Tibial nerve (tissue), 4 donors: ENCODE measurements around the gene XCR1. TPM values are rescaled to one million over a fixed set of nuclear protein-coding genes. Genes with fewer than 3 reads are reported as not detected.

ENCODE experiments used
- DNase-seq, 2 donors: peaks; one replicate each; pipeline ENCODE4 v3.0.0-alpha.2; 2019; ENCODE audit warnings: low spot score in 2 of 2
- H3K27ac ChIP-seq, 4 donors: fragments of 200-600 bp; sonication (generic) in 3 of 4; one replicate each; pipeline ENCODE4 v1.5.1; 2017 to 2019; ENCODE audit warnings: mild to moderate bottlenecking in 1 of 4
- H3K27me3 ChIP-seq, 2 donors: fragments of 200-600 bp; sonication (generic) in 1 of 2; one replicate each; pipeline versions ENCODE4 v1.5.1 to v1.6.0; 2017 to 2019
- H3K36me3 ChIP-seq, 3 donors: fragments of 200-600 bp; sonication (generic); one replicate each; pipeline ENCODE4 v1.5.1; 2018 to 2019
- H3K4me1 ChIP-seq, 4 donors: fragments of 200-600 bp; sonication (generic) in 3 of 4; one replicate each; pipeline ENCODE4 v1.5.1; 2017 to 2019
- H3K4me3 ChIP-seq, 4 donors: fragments of 200-600 bp; sonication (generic) in 3 of 4; one replicate each; pipeline ENCODE4 v1.5.1; 2017 to 2019; ENCODE audit warnings: mild to moderate bottlenecking in 1 of 4, moderate library complexity in 1 of 4
- H3K9me3 ChIP-seq, 4 donors: fragments of 200-600 bp; sonication (generic) in 3 of 4; one replicate each; pipeline ENCODE4 v1.5.1; 2017 to 2019
- EP300 ChIP-seq, 2 donors: sonication (generic); formaldehyde crosslinking; IDR thresholded peaks; one replicate each; pipeline ENCODE4 v1.6.1; 2017; ENCODE audit warnings: antibody characterized with exemption in 2 of 2, mild to moderate bottlenecking in 1 of 2
- POLR2A ChIP-seq, 2 donors: fragments of 450-650 bp; IDR thresholded peaks; one replicate each; pipeline ENCODE4 v1.6.1; 2017; ENCODE audit warnings: antibody characterized with exemption in 2 of 2, mild to moderate bottlenecking in 2 of 2, moderate library complexity in 2 of 2
- WGBS, 2 donors: methylation state at CpG; one replicate each; pipeline ENCODE4 v1.1.5; 2018; 5-methylcytosine and 5-hydroxymethylcytosine counted together
- total RNA-seq, 4 donors: library from RNA; depleted of rRNA; stranded (reverse); fragments of >200 nt; gene quantifications; one replicate each; pipeline ENCODE4 v1.1.0, GENCODE V29; 2016
- TF ChIP-seq, protein P1 (sequence below), 5 experiments: fragments of 200-600 bp in 3 of 5; fragments of 450-650 bp in 2 of 5; sonication (generic) in 3 of 5; IDR thresholded peaks; one replicate each; pipeline ENCODE4 v1.5.1; 2016 to 2019; ENCODE audit warnings: antibody characterized with exemption in 5 of 5, mild to moderate bottlenecking in 3 of 5, moderate library complexity in 2 of 5

Gene XCR1
- total RNA-seq, 4 donors from 2014 or later: not detected

DNA sequence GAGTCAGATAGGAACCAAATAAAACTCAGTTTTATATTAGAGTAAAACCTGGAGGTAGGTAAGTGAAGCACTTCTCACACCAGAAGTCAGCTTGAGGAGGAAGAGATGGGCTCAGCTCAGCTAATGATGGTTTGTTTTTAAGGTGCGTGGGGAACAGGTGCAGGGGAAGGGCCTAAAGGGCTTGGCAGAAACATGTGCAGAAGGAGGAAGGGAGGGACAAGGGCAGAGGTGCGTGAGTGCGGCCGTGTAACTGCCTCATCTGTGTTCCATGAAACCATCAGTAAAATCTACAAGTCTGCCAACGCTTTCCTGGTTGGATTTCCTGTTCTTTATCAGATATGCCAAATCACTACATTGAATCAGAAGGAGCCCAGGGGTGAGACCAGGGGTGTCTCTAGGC is 51.6 kb downstream of the XCR1 start:
- H3K36me3 ChIP-seq: peaks cover 0 to 95% (median 14%) of the 10 kb centered on the region in 3 donors

DNA sequence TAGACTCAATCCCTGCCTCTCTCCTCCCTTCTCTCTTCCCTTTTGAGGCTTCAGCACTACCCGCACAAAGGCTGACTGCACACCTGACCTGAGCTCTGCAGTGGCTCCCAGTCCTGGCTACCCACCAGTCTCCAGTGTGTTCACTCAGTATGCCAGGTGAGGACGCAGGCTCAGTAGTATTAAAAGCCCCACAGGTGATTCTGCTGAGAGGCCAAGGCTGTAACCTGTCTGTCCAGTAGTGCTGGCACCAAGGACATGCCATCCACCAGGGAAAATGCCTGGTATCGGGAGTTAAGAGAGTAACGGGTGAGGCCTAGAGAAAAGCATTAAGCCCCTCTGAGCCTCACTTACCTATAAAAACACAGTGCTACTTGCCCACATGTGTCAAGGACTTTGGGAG is 52.6 kb downstream of the XCR1 start:
- Histone ChIP-seq H3K36me3 (peaks cover 0 to 95% (median 15%) of the 10 kb centered on the region in 3 donors), H3K9me3 (no peaks in the 10 kb centered on the region), H3K27ac (no peak overlapping the region), H3K4me3 (no peak overlapping the region), H3K27me3 (no peaks in the 10 kb centered on the region), H3K4me1 (no peaks in the 10 kb centered on the region)
- TF ChIP-seq POLR2A (IDR thresholded peaks at IDR 0.05) (no peak), EP300 (IDR thresholded peaks at IDR 0.05) (no peak)
- TF ChIP-seq, protein P1, sequence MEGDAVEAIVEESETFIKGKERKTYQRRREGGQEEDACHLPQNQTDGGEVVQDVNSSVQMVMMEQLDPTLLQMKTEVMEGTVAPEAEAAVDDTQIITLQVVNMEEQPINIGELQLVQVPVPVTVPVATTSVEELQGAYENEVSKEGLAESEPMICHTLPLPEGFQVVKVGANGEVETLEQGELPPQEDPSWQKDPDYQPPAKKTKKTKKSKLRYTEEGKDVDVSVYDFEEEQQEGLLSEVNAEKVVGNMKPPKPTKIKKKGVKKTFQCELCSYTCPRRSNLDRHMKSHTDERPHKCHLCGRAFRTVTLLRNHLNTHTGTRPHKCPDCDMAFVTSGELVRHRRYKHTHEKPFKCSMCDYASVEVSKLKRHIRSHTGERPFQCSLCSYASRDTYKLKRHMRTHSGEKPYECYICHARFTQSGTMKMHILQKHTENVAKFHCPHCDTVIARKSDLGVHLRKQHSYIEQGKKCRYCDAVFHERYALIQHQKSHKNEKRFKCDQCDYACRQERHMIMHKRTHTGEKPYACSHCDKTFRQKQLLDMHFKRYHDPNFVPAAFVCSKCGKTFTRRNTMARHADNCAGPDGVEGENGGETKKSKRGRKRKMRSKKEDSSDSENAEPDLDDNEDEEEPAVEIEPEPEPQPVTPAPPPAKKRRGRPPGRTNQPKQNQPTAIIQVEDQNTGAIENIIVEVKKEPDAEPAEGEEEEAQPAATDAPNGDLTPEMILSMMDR (IDR thresholded peaks at IDR 0.05): no peak
- 83 to 92% methylated on average over 4 of the region's 4 CpGs for WGBS, 2 donors
- DNase-seq: no peak

More for the DNA sequence above, 51.6 kb downstream of the XCR1 start:
- H3K27ac ChIP-seq: no peak overlapping the region
- no peak for DNase-seq
- H3K4me3 ChIP-seq: no peak overlapping the region
- no peaks in the 10 kb centered on the region for H3K4me1 ChIP-seq
- TF ChIP-seq EP300 (IDR thresholded peaks at IDR 0.05): no peak
- no peak for TF ChIP-seq POLR2A (IDR thresholded peaks at IDR 0.05)
- TF ChIP-seq, protein P1 (IDR thresholded peaks at IDR 0.05): no peak
- 75 to 84% methylated on average over 5 of the region's 5 CpGs for WGBS, 2 donors
- H3K27me3 ChIP-seq: no peaks in the 10 kb centered on the region
- no peaks in the 10 kb centered on the region for H3K9me3 ChIP-seq

DNA sequence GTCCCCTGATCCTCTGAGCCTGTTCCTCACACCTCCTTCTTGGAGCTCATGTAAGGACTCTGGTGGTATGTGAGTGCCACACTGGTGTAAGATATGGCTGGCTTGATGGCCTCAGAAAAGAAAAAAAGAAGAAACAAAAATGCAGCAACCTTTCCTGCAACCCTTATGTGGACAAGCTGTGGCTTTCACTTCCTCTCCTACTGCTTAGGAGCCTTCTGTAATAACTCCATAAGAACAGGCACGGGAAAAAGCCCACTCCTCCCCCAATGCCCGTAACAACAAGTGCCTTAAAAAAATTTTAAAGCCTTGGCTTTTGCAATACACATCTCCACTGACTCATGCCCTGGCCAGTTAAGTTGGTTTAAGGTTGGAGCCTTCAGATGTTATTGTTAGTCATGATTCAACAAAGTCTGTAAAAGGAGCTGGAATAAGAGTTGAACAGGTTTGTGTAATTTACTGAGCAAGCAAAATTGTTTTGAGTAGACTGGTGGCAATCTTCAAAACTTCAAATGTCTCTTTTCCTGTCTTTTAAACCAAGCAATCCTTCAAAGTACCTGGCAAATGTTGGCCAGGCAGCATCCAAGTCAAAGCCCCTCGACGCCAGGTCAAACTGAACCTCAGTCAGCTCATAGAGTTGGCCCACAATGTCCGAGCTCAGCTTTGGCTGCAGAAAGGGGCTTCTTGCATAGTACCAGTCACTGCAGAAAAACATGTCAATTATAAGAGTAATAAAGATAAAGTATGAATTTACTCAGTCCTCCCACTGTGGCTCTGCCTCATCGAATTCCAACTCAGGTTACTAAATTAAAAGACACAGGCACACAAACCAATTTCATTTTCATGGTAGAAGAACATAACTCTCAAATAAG is 54.5 kb downstream of the XCR1 start:
- TF ChIP-seq EP300 (IDR thresholded peaks at IDR 0.05): peak in 1 of 2 donors; percentile 56
- TF ChIP-seq, protein P1 (IDR thresholded peaks at IDR 0.05): no peak
- H3K4me3 ChIP-seq: no peak overlapping the region
- WGBS, 2 donors: 87% methylated on average over 6 of the region's 6 CpGs
- H3K27me3 ChIP-seq: no peaks in the 10 kb centered on the region
- no peaks in the 10 kb centered on the region for H3K9me3 ChIP-seq
- H3K4me1 ChIP-seq: no peaks in the 10 kb centered on the region
- no peak for DNase-seq
- H3K27ac ChIP-seq: no peak overlapping the region
- peaks cover 0 to 97% (median 27%) of the 10 kb centered on the region in 3 donors for H3K36me3 ChIP-seq

DNA sequence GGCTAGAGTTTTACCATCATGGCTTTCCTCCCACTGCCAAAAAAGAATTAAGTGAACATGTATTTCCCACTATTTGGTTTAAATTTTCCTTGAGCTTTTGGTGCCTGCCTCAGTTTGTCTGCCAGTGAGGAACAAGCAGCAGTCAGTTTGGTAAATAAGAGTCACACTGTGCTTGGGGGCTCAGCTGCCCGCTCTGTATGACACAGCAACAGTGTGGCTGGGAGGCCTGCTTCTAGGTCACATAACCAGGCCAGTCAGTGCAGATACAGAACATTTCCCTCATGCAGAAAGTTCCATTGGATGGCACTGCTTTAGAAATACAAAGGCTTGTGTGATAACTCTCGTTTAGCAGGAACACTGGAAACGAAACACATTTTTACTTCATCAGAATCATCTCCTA is 57.3 kb downstream of the XCR1 start:
- DNase-seq: no peak
- no peak for TF ChIP-seq POLR2A (IDR thresholded peaks at IDR 0.05)
- no peak for TF ChIP-seq EP300 (IDR thresholded peaks at IDR 0.05)
- TF ChIP-seq, protein P1 (IDR thresholded peaks at IDR 0.05): no peak
- no peak overlapping the region for H3K4me3 ChIP-seq
- H3K27me3 ChIP-seq: no peaks in the 10 kb centered on the region
- H3K9me3 ChIP-seq: no peaks in the 10 kb centered on the region
- WGBS, 2 donors: 85 to 90% methylated on average over 3 of the region's 3 CpGs
- H3K4me1 ChIP-seq: no peaks in the 10 kb centered on the region
- peaks cover under 1 to 98% (median 46%) of the 10 kb centered on the region in 3 donors for H3K36me3 ChIP-seq
- no peak overlapping the region for H3K27ac ChIP-seq

DNA sequence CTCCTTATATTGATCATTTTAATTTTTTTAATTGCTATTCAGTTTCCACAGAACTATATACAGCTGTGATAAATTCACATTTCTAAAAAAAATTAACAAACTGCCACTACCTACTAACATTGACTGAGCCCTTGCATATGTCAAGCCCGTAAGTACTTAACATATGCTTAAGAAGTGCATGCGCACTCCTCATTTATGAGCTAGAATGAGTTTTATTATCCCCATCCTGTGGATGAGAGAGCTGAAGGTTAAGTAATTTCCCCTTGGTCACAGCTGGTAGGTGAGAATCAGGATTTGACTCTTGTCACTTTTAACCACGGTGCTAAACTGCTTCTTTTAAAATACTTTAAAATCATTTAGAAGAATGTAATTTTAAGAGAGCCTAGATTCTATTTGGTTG is 58.2 kb downstream of the XCR1 start:
- H3K4me3 ChIP-seq: no peak overlapping the region
- WGBS, 2 donors: 87% methylated on average over 3 of the region's 3 CpGs
- no peaks in the 10 kb centered on the region for H3K27me3 ChIP-seq
- H3K4me1 ChIP-seq: no peaks in the 10 kb centered on the region
- no peak for DNase-seq
- H3K27ac ChIP-seq: no peak overlapping the region
- no peaks in the 10 kb centered on the region for H3K9me3 ChIP-seq
- peaks cover 3 to 98% (median 54%) of the 10 kb centered on the region in 3 donors for H3K36me3 ChIP-seq
- no peak for TF ChIP-seq EP300 (IDR thresholded peaks at IDR 0.05)
- TF ChIP-seq, protein P1 (IDR thresholded peaks at IDR 0.05): no peak
- TF ChIP-seq POLR2A (IDR thresholded peaks at IDR 0.05): no peak
